ENCODE results near the gene ZNF346.

ZNF346 gene

DNA sequence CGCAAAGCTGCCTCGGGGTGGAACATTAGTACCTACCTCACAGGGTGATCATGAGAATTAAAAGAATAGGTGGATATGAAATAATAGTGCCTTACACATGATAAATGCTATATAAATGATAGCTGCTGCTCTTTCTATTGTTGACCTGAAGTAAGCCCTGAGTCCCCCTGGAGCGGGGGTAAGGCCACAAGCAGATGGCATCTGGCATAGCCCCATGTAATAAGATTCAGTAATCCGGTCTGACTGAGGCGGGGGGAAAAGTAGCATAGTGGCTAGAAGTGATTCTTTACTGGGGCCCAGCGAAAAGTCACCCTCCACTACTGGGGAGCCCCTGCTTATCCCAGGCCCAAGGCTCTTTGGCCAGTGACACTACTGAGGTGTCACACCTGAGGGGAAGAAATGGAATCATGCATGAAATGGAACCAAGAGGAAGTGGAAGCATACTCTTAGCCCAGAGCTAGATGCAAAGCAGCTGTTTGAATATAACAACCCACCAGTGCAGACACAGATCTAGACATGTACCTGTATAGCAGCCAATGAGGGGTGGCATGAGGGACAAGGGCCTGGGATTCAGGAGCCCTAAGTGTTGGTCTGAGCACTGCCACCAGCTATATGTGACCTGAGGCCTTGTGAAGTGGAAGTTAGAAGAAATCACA lies 48.2 kb downstream of the ZNF346 start:
- no peak for DNase-seq (ENCODE audit: low read depth)

DNA sequence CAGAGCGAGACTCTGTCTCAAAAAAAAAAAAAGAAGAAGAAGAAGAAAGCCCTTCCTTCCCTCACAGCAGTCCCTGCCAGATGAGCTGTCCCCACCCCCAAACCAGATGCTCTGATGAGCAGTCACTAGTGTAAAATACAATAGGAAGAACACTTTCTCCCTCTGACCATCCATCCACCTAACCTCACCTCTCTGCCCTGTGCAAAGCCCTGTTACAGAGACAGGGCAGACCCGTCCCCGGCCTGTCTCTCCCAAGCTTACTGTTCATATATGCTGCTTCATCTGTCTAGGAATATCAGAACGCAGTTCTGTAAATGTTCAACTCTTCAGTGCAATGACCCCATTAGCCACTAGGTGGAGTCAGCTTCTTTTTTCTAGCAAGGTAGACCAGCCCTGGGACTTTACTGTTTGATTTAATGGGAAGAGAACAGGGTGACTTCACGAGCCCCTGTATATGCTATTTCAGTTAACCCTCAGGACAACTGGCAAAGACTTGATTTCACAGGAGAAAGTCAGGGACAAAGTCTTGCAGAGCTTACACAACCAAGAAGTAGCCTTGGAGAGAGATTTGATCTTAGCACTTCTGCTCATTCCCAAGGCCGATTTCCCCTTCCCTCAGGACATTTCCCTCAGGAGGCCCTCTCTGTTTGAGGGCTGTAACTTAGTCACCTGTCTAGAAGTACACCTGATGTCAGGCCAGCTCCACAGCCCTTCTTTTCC lies 49.3 kb downstream of the ZNF346 start:
- peak; percentile 65 for DNase-seq (ENCODE audit: low read depth)

DNA sequence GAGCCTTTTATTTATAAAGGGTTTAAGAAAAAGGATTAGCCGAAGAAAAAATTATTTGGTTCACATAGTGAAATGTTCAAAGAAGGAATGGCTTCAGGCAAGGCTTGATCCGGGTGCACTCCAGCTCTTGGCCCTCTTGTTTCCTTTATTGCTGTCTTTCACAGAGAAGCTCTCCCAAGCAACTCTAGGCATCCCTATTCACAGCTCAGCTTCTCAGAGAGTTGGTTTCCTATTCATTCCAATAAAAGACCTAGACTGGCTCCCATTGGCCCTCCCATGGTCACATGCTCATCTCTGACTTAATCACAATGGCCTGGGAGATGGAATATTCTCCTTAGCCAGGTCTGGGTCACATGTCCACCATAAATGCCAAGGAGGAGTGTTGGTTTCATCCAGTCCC lies 54.8 kb downstream of the ZNF346 start:
- DNase-seq (ENCODE audit: low read depth): no peak

DNA sequence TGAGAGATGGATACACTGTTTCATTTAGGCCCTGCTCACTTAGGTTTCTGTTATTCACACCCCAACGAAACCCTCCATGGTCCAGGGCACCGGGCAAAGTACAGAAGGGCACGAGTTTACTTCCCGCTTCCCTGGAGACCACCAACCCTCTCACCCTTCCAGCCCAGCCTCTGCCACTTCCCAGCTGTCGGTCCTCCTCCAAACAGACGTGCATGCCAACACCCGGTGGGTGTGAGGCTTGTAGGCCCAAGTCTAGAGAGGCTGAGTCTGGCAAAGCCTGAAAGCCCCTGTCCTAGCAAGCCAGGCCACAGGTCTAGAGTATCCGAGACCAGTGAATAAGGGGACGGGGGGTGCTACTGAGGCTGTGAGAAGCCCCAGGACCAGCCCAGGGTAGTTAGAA lies 57.1 kb downstream of the ZNF346 start:
- no peak for DNase-seq (ENCODE audit: low read depth)

DNA sequence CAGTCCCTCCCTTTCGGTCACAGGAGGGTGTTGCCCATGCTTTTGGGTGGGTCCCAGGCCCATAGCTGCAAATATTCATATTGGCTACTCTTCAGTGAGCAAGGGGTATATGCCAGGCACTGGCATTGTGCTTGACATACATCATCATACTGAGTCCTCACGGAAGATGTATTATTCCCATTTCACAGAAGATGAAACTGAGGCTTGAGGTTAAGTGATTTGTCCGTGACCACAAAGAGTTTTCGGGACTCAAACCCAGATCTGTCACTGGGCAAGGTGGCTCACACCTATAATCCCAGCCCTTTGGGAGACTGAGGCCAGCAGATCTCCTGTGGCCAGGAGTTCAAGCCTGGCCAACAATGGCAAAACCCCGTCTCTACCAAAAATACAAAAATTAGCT lies 57.8 kb downstream of the ZNF346 start:
- no peak for DNase-seq (ENCODE audit: low read depth)

DNA sequence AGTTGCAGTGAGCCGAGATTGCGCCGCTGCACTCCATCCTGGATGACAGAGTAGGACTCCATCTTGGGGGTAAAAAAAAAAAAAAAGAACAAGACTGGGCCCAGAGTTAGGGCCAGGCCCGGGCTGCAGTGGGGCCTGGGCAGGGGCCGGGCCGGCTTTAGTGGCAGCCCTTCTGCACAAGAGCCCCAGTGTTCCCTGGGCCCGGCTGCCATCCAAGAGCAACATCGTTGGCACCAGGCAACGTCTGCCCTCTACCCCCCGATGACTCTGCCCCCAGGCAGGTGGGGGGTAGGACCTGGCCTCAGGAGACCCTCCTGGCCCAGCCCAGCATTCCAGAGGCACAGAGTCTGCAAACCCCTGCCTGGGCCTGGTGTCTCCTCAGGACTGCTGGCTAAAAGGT lies 59.4 kb downstream of the ZNF346 start:
- DNase-seq (ENCODE audit: low read depth): no peak

DNA sequence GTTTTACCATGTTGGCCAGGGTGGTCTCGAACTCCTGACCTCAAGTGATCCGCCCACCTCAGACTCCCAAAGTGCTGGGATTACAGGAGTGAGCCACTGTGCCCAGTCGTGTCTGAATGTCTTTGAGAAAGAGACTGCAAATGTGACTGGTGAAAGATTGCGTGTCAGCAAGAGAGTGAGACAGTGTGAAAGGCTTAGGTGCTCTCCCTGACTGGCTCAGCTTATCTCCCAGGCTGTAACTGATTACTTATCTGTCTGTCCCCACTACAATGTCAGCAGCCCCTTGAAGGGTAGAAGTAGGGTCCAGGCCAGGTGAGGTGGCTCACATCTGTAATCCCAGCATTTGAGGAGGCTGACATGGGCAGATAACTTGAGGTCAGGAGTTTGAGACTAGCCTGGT lies 60.9 kb downstream of the ZNF346 start:
- no peak for DNase-seq (ENCODE audit: low read depth)

DNA sequence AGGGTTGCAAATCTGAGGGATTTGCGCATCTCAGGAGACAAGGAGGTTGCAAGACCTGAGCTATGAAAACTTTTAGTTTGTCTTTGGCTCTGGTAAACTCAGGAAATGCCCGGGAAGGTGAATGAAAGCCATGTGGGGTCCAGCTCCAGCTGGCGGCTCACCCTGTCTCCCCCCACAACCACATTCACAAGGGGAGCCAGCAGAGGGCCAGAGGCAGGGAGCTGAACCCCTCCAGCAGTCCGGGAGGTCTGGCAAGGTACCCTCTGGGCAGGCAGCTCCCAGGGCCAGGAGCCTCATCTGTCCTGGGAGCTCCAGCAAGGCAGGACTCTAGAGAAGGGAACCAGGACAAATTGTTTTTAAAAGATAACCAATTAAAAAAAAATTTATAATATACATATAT lies 61.7 kb downstream of the ZNF346 start:
- no peak for DNase-seq (ENCODE audit: low read depth)

DNA sequence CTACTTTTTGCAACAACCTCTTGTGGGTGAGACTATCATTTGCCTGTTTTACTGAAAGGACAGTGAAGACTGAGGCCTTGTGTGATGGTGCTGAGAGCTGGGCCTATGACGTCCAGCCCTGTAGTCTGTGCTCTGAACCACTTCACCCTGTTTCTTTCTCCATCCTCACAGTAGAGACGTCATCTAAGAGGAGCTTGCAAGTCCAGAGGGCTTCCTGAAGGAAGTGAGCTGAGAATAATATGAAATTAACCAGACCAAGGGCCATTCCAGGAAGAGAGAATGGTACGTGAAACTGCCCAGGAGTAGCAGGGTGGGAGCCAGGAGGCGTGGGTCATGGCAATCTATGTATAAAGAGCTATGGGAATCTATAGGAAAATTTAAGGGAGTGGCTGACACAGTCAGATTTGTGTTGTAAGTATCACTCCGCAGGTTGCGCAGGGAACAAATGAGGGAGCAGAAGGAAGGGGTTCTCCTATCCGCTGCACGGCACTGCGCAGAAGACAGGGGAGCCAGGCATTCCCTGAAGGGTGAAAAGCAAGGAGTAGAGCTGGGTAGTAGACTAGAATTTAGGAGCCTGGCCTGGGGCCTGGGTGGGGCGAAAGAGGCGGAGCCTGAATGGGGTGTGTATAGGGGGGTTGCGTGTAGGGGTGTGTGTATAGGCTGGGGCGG lies 63.6 kb downstream of the ZNF346 start:
- no peak for DNase-seq (ENCODE audit: low read depth)

DNA sequence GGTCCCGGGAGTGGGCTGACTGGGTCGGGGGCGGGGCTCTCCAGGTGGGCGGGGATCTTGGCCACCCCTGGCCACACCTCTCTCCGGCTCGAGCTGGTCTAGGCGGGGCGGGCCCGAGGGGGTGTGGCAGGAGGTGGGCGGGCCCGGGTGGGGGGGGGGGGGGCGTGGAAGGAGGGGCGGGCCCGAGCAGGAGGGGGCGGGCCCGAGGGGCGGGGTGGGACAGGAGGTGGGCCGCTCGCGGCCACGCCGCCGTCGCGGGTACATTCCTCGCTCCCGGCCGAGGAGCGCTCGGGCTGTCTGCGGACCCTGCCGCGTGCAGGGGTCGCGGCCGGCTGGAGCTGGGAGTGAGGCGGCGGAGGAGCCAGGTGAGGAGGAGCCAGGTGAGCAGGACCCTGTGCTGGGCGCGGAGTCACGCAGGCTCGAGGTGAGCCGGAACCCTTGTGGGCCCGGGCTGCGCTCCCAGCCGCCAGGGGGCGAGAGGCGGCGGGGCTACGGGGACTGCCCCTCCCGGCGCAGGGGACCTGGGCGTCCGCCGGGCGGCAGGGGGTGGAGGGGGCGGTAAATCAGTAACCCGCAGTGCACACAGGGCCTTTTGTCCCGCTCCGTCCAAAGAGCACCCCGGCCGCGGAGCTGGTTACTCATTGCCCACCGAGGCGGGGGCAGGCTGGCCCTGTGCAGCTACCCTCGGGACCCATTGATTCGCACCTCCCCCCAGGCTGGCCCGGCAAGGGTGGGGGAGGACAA lies 64.3 kb downstream of the ZNF346 start, which contains the start of gene FGFR4:
Gene FGFR4, plus strand, starts transcription at position 262 of the 744 bp plus-strand sequence. CDS start 2,688 bp downstream, outside the sequence.
- peak; percentile 48 for DNase-seq (ENCODE audit: low read depth)

DNA sequence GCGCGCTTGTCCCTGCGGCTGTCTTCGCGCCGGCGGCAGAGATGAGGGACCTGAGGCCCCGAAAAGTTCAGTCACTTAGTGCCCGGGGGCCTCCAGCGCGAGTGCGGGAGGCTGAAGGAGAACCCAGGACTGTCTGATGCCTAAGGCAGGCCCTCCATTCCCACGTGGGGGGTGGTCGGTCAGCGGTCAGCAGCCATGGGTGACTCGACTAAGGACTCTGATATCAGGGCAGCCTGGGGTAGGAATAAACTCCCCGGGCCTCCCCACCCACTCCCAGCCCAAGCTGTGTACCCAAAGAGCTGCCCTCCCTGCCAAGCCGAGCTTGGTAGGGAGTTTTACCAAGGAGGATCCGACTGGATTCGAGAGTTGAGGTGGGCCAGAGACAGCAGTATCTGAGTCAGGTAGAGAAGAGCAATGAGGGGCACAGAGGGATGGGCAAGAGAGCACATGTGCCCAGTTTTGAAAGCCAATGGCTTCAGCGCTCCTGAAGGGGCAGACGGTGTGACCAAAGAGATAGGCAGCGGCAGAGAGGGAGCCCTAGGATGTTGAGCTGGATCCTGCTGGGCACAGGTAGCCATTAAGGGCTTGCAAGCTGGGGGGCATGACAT lies 65.0 kb downstream of the ZNF346 start:
- no peak for DNase-seq (ENCODE audit: low read depth)

DNA sequence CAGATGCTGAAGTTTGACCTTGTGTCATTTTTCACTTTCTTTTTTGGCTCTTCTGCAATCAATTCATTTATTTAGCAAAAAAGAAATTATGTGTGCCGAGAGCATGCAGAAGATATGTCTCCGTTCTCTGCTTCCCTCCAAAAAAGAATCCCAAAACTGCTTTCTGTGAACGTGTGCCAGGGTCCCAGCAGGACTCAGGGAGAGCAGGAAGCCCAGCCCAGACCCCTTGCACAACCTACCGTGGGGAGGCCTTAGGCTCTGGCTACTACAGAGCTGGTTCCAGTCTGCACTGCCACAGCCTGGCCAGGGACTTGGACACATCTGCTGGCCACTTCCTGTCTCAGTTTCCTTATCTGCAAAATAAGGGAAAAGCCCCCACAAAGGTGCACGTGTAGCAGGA lies 66.6 kb downstream of the ZNF346 start:
- DNase-seq (ENCODE audit: low read depth): no peak

DNA sequence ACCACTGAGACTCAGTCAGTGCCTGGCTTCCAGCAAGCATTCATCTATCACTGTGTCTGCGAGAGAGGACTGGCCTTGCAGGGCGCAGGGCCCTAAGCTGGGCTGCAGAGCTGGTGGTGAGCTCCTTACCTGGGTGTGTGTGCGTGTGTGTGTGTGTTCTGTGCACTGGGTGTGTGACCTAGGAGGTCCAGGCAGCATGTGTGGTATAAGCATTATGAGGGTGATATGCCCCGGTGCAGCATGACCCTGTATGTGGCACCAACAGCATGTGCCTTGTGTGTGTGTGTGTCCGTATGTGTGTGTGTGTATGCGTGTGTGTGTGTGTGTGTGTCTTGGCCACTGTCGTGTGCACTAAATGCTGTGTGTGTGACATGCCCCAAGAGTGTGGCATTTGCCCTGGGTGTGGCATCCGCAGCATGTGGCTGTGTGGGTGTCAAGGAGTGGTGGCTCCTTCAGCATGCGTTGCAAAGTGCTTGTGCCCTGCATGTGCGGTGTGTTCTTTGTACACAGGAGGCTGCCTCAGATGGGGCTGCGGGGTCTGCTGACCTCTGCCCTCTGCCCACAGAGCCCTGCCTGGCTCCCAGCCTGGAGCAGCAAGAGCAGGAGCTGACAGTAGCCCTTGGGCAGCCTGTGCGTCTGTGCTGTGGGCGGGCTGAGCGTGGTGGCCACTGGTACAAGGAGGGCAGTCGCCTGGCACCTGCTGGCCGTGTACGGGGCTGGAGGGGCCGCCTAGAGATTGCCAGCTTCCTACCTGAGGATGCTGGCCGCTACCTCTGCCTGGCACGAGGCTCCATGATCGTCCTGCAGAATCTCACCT lies 67.5 kb downstream of the ZNF346 start:
- no peak for DNase-seq (ENCODE audit: low read depth)

DNA sequence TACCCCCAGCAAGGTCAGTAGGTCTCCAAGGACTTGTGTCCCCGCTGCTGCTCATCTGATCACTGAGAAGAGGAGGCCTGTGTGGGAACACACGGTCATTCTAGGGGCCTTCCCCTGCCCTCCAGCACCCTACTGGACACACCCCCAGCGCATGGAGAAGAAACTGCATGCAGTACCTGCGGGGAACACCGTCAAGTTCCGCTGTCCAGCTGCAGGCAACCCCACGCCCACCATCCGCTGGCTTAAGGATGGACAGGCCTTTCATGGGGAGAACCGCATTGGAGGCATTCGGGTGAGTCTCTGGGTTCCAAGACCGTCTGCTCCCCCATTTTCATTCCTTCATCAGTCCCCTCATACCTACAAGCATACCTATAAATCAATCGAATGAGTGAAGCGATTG lies 68.3 kb downstream of the ZNF346 start:
- no peak for DNase-seq (ENCODE audit: low read depth)

DNA sequence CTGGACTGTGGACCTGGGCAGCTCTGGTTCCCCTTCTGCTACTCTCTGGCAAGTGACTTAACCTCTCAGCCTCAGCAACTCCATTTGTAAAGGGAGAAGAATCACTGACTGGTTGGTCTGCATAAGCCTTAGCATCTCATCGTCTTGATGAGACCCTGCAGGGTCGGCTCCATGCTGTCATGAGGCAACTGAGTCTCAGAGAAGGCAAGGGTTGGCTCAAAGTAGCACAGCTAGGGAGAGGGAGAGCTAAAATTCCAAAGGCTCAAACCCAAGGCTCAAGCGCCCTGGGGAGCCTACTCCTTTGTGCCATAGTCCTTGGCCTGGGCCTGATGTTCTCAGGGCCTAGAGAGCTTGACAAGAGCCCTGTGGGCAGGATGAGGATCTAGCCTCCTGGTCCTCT lies 68.7 kb downstream of the ZNF346 start:
- no peak for DNase-seq (ENCODE audit: low read depth)

DNA sequence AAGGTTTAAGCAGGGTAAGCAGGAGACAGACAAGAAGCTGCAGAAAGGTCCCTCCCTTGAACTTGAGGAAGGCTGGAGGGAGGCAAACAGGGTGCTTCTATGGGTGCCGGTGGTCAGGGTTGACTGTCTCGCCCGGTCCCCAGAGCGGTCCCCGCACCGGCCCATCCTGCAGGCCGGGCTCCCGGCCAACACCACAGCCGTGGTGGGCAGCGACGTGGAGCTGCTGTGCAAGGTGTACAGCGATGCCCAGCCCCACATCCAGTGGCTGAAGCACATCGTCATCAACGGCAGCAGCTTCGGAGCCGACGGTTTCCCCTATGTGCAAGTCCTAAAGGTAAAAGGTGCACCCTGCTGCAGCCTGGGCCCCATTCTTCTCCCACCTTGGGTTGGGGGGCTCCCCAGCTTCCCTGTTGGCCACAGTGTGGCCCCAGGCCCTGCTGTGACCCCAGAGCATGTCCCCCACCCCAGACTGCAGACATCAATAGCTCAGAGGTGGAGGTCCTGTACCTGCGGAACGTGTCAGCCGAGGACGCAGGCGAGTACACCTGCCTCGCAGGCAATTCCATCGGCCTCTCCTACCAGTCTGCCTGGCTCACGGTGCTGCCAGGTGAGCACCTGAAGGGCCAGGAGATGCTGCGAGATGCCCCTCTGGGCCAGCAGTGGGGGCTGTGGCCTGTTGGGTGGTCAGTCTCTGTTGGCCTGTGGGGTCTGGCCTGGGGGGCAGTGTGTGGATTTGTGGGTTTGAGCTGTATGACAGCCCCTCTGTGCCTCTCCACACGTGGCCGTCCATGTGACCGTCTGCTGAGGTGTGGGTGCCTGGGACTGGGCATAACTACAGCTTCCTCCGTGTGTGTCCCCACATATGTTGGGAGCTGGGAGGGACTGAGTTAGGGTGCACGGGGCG lies 69.9 kb downstream of the ZNF346 start:
- no peak for DNase-seq (ENCODE audit: low read depth)

DNA sequence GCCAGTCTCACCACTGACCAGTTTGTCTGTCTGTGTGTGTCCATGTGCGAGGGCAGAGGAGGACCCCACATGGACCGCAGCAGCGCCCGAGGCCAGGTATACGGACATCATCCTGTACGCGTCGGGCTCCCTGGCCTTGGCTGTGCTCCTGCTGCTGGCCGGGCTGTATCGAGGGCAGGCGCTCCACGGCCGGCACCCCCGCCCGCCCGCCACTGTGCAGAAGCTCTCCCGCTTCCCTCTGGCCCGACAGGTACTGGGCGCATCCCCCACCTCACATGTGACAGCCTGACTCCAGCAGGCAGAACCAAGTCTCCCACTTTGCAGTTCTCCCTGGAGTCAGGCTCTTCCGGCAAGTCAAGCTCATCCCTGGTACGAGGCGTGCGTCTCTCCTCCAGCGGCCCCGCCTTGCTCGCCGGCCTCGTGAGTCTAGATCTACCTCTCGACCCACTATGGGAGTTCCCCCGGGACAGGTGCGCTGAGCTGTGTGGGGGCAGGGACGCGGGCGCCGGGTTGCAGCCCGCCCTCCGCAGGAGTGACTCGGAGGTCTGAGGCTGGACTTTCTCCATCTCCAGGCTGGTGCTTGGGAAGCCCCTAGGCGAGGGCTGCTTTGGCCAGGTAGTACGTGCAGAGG lies 70.7 kb downstream of the ZNF346 start:
- DNase-seq (ENCODE audit: low read depth): no peak

DNA sequence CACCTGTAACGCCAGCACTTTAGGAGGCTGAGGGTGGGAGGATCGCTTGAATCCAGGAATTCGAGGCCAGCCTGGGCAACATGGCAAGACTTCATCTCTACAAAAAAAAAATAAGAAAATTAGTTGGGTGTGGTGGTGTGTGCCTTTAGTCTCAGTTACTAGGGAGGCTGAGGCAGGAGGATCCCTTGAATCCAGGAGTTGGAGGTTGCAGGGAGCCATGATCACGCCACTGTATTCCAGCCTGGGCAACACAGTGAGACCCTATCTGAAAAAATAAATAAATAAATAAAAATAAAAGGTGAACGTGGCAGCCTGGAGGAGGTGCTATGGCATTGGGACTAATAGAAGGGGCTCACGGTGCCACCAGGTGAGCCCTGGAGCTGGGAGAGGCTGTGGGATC lies 71.3 kb downstream of the ZNF346 start:
- no peak for DNase-seq (ENCODE audit: low read depth)

DNA sequence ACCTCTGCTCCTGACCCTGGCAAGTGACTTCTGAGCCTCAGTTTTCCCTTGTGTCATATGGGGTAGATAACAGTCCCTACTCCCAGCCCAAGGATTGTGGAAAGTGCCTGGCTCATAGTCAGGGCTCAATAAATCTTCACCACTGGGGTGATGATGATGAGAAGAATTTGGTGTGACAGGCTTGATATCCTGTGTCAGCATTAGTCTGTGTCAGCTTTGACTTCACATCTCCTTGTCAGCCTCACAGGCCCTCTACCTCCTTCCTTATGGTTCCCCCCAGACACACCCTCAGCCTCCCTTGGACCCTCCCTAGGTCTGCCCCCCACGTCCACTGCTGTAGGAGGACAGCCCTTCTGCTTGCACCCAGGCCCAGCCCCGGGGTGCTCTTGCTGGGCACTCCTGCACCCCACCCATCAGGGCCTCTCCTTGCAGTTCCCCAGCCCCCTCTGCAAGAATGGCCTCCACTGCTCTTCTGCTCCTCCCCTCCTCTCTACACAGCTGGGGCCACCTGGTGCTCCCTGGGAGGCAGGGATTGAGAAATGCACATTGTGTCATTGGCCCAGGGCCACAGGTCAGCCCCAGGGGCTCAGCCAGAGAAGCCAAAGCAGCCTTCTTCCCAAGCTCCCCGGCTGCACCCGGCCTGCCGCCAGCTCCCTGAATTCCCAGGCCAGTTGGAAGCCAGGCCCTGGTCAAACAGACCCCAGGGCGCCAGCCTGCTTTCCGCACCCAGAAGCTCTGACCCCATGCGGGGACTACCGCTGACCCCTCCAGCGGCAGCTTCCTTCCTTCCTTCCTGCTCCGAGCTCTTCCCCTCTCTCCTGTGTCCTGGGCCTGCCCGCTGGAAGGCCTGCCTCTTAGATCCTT lies 72.0 kb downstream of the ZNF346 start:
- DNase-seq (ENCODE audit: low read depth): no peak
